Body of pancreas (tissue), 4 donors: Measurements from ENCODE around the gene DNAJC24. TPM values are rescaled to one million over a fixed set of nuclear protein-coding genes. Genes with fewer than 3 reads are reported as not detected.

Experiments
- ATAC-seq: fragments of 150-250 bp; one replicate; pipeline ENCODE4 v1.9.1; 2016
- DNase-seq, 4 donors: peaks; one replicate each; pipeline ENCODE4 v3.0.0-alpha.2; 2019
- H3K27ac ChIP-seq, 4 donors: fragments of 200-600 bp; sonication (generic); 1 replicate in 3 of 4; 2 replicates in 1 of 4; pipeline versions ENCODE4 v1.5.1 to v1.6.1; 2016 to 2019; ENCODE audit warnings: mild to moderate bottlenecking in 1 of 4, mixed read lengths in 1 of 4, moderate library complexity in 1 of 4
- H3K27me3 ChIP-seq, 2 donors: fragments of 200-600 bp; sonication (generic); one replicate each; pipeline ENCODE4 v1.6.0; 2016; ENCODE audit warnings: mild to moderate bottlenecking in 1 of 2
- H3K36me3 ChIP-seq, 2 donors: fragments of 200-600 bp; sonication (generic); replicated peaks in 1 of 2; 2 replicates each; pipeline ENCODE4 v1.5.1; 2016; ENCODE audit warnings: low read depth in 2 of 2; ENCODE audit not compliant: insufficient read depth in 1 of 2
- H3K4me1 ChIP-seq: fragments of 200-600 bp; sonication (generic); one replicate; pipeline ENCODE4 v1.6.0; 2016
- H3K4me3 ChIP-seq, 2 donors: fragments of 200-600 bp; sonication (generic); 1 replicate in 1 of 2; 2 replicates in 1 of 2; pipeline ENCODE4 v1.5.1; 2016 to 2019
- H3K9me3 ChIP-seq, 3 donors: fragments of 200-600 bp; sonication (generic); 1 replicate in 2 of 3; 2 replicates in 1 of 3; pipeline ENCODE4 v1.5.1; 2016
- CTCF ChIP-seq, 7 experiments: fragments of 450-650 bp in 4 of 7; fragments of 200-600 bp in 3 of 7; sonication (generic) in 3 of 7; IDR thresholded peaks; one replicate each; pipeline ENCODE4 v1.5.1; 2016 to 2019; ENCODE audit warnings: antibody characterized with exemption in 7 of 7
- POLR2A ChIP-seq, 3 donors: fragments of 450-650 bp; IDR thresholded peaks; one replicate each; pipeline ENCODE4 v1.6.1; 2016; ENCODE audit warnings: antibody characterized with exemption in 3 of 3, mild to moderate bottlenecking in 2 of 3
- WGBS, 2 donors: methylation state at CpG; one replicate each; pipeline ENCODE4 v1.1.5; 2017; 5-methylcytosine and 5-hydroxymethylcytosine counted together
- intact Hi-C: fragments of 100-400 bp; cut with DNase I; formaldehyde crosslinking; loops from one replicate; pipeline ENCODE4 v1.15.1; 2023
- total RNA-seq, 2 donors: library from RNA; depleted of rRNA; stranded (reverse); fragments of >200 nt; gene quantifications; one replicate each; pipeline ENCODE4 v1.1.0, GENCODE V29; 2016

DNAJC24 gene
- total RNA-seq, 2 donors from 2014 or later: 16.1 to 32.3 TPM

GRCh38 chr11:31412946-31413345 lies 43.3 kb downstream of the DNAJC24 start:
- Histone ChIP-seq H3K9me3 (no peaks in the 10 kb centered on the region), H3K4me1 (no peaks in the 10 kb centered on the region), H3K4me3 (no peak overlapping the region), H3K27ac (no peak overlapping the region), H3K27me3 (peaks cover 0 to 2% of the 10 kb centered on the region in 2 donors), H3K36me3 (no peaks in the 10 kb centered on the region)
- no peak for DNase-seq
- ATAC-seq: no peak
- 97 to 99% methylated on average over 2 of the region's 2 CpGs for WGBS, 2 donors
- TF ChIP-seq CTCF (IDR thresholded peaks at IDR 0.05) (no peak), POLR2A (IDR thresholded peaks at IDR 0.05) (no peak)
- intact Hi-C loops: no loop called here

GRCh38 chr11:31414338-31414737 lies 44.7 kb downstream of the DNAJC24 start:
- Histone ChIP-seq H3K4me1 (no peaks in the 10 kb centered on the region), H3K36me3 (no peaks in the 10 kb centered on the region), H3K27ac (no peak overlapping the region), H3K4me3 (no peak overlapping the region), H3K9me3 (no peaks in the 10 kb centered on the region), H3K27me3 (peaks cover 0 to 2% of the 10 kb centered on the region in 2 donors)
- no peak for DNase-seq
- intact Hi-C loops: no loop called here
- ATAC-seq: no peak
- TF ChIP-seq POLR2A (IDR thresholded peaks at IDR 0.05): no peak
- no peak for TF ChIP-seq CTCF (IDR thresholded peaks at IDR 0.05)
- WGBS, 2 donors: 75 to 80% methylated on average over 3 of the region's 3 CpGs

- no peak for DNase-seq
- 69 to 89% methylated on average over 4 of the region's 4 CpGs for WGBS, 2 donors
- no peak for ATAC-seq
- no peaks in the 10 kb centered on the region for H3K4me1 ChIP-seq
- no peaks in the 10 kb centered on the region for H3K9me3 ChIP-seq
- peaks cover 0 to 2% of the 10 kb centered on the region in 2 donors for H3K27me3 ChIP-seq
- no peak overlapping the region for H3K4me3 ChIP-seq
- no peak overlapping the region for H3K27ac ChIP-seq
- intact Hi-C loops: no loop called here
- no peaks in the 10 kb centered on the region for H3K36me3 ChIP-seq
- TF ChIP-seq POLR2A (IDR thresholded peaks at IDR 0.05) (no peak), CTCF (IDR thresholded peaks at IDR 0.05) (no peak)
Measured at GRCh38 chr11:31415435-31415834, 45.8 kb downstream of the DNAJC24 start.

GRCh38 chr11:31417357-31417756 lies 47.7 kb downstream of the DNAJC24 start:
- intact Hi-C loops: no loop called here
- H3K27ac ChIP-seq: no peak overlapping the region
- no peaks in the 10 kb centered on the region for H3K9me3 ChIP-seq
- H3K36me3 ChIP-seq: no peaks in the 10 kb centered on the region
- H3K27me3 ChIP-seq: peaks cover 0 to 2% of the 10 kb centered on the region in 2 donors
- DNase-seq (no peak), ATAC-seq (no peak)
- H3K4me1 ChIP-seq: no peaks in the 10 kb centered on the region
- WGBS, 2 donors: 88 to 98% methylated on average over 1 of the region's 1 CpG
- TF ChIP-seq POLR2A (IDR thresholded peaks at IDR 0.05) (no peak), CTCF (IDR thresholded peaks at IDR 0.05) (no peak)
- H3K4me3 ChIP-seq: no peak overlapping the region

- Histone ChIP-seq H3K27ac (no peak overlapping the region), H3K27me3 (peaks cover 0 to 2% of the 10 kb centered on the region in 2 donors), H3K9me3 (no peaks in the 10 kb centered on the region), H3K4me3 (no peak overlapping the region), H3K4me1 (no peaks in the 10 kb centered on the region), H3K36me3 (no peaks in the 10 kb centered on the region)
- ATAC-seq (no peak), DNase-seq (no peak)
- TF ChIP-seq CTCF (IDR thresholded peaks at IDR 0.05) (no peak), POLR2A (IDR thresholded peaks at IDR 0.05) (no peak)
- 84 to 91% methylated on average over 2 of the region's 2 CpGs for WGBS, 2 donors
- intact Hi-C loops: no loop called here
Measured at GRCh38 chr11:31417816-31418215, 48.2 kb downstream of the DNAJC24 start.
